WTC11 (cell line): Measurements from ENCODE around the gene FGFR4.

ENCODE experiments used
- ATF2 ChIP-seq: sonication (generic); formaldehyde crosslinking; IDR thresholded peaks from 2 replicates; pipeline ENCODE4 v1.8.1; 2022; ENCODE audit warnings: low read depth, missing genetic modification reagents, borderline replicate concordance
- NR1H2 ChIP-seq: sonication (generic); formaldehyde crosslinking; IDR thresholded peaks from 2 replicates; pipeline ENCODE4 v1.9.0; 2021; ENCODE audit warnings: mild to moderate bottlenecking, moderate library complexity, missing genetic modification reagents
- ZNF138 ChIP-seq: sonication (generic); formaldehyde crosslinking; conservative IDR thresholded peaks from 2 replicates; pipeline ENCODE4 v1.8.1; 2022; ENCODE audit warnings: mild to moderate bottlenecking, moderate library complexity, missing genetic modification reagents
- TF ChIP-seq, protein P1 (sequence below): fragments of 200-600 bp; IDR thresholded peaks from 2 replicates; pipeline ENCODE4 v1.8.0; 2022; ENCODE audit warnings: antibody characterized with exemption

DNA sequence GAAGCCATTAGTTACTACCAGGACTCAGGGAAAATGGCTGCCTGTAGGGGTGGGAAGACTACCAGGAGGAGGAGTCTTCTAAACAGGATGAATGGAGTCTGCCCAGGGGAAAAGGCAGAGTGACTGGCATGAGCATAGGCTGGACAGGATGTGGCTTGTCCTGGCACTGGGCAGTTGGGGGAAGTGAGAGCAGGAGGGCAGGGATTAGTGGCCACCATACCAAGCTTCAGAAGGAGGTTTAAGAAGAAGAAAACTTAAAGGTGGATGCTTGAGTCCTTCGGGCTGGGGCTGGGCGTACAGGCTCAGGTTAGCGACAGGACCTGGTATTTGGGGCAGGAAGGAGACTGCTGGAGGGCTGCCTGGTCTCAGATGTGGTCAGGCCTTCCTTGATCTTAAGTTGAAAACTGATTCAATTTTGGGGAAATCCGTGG is 41.9 kb downstream of the FGFR4 start:
- TF ChIP-seq, protein P1, sequence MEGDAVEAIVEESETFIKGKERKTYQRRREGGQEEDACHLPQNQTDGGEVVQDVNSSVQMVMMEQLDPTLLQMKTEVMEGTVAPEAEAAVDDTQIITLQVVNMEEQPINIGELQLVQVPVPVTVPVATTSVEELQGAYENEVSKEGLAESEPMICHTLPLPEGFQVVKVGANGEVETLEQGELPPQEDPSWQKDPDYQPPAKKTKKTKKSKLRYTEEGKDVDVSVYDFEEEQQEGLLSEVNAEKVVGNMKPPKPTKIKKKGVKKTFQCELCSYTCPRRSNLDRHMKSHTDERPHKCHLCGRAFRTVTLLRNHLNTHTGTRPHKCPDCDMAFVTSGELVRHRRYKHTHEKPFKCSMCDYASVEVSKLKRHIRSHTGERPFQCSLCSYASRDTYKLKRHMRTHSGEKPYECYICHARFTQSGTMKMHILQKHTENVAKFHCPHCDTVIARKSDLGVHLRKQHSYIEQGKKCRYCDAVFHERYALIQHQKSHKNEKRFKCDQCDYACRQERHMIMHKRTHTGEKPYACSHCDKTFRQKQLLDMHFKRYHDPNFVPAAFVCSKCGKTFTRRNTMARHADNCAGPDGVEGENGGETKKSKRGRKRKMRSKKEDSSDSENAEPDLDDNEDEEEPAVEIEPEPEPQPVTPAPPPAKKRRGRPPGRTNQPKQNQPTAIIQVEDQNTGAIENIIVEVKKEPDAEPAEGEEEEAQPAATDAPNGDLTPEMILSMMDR = no peak
- TF ChIP-seq ATF2 (CRISPR knock-in tag) (no peak), NR1H2 (CRISPR knock-in tag) (no peak), ZNF138 (no peak)
